Osteoblast (primary cell): Measurements from ENCODE around the gene EPYC. TPM values are rescaled to one million over a fixed set of nuclear protein-coding genes. Genes with fewer than 3 reads are reported as not detected.

ENCODE experiments used
- DNase-seq: peaks from one replicate; pipeline ENCODE4 v3.0.0; 2011; ENCODE audit warnings: low spot score, mixed read lengths; ENCODE audit not compliant: insufficient read length; ENCODE audit errors: missing footprints
- H2AFZ ChIP-seq: 2 replicates; pipeline ENCODE4 v1.6.0; 2011; ENCODE audit warnings: mild to moderate bottlenecking, low read length
- H3K27ac ChIP-seq: 2 replicates; pipeline ENCODE4 v1.5.1; 2011; ENCODE audit warnings: mild to moderate bottlenecking, low read depth, low read length, moderate library complexity
- H3K27me3 ChIP-seq: 2 replicates; pipeline ENCODE4 v1.6.0; 2012; ENCODE audit warnings: mild to moderate bottlenecking, control low read depth, inconsistent platforms, low read length, moderate library complexity; ENCODE audit not compliant: insufficient read depth
- H3K36me3 ChIP-seq: 2 replicates; pipeline ENCODE4 v1.5.1; 2011; ENCODE audit warnings: mild to moderate bottlenecking, low read length, control low read depth, moderate library complexity; ENCODE audit not compliant: insufficient read depth
- H3K4me1 ChIP-seq: 2 replicates; pipeline ENCODE4 v1.5.1; 2011; ENCODE audit warnings: mild to moderate bottlenecking, low read length, control low read depth, moderate library complexity; ENCODE audit not compliant: insufficient read depth
- H3K4me2 ChIP-seq: 2 replicates; pipeline ENCODE4 v1.6.0; 2011; ENCODE audit warnings: mild to moderate bottlenecking, low read length; ENCODE audit not compliant: insufficient read depth
- H3K4me3 ChIP-seq: fragments of 200-600 bp; sonication (generic); 3 replicates; pipeline ENCODE4 v1.5.1; 2012; ENCODE audit warnings: mild to moderate bottlenecking, low read length, inconsistent platforms; ENCODE audit not compliant: insufficient read depth
- H3K79me2 ChIP-seq: 2 replicates; pipeline ENCODE4 v1.6.0; 2012; ENCODE audit warnings: mild to moderate bottlenecking, low read length, control low read depth, inconsistent platforms; ENCODE audit not compliant: insufficient read depth
- H3K9me3 ChIP-seq: 2 replicates; pipeline ENCODE4 v1.5.1; 2011; ENCODE audit warnings: low read depth, low read length, control low read depth
- H4K20me1 ChIP-seq: 2 replicates; pipeline ENCODE4 v1.6.0; 2012; ENCODE audit warnings: mild to moderate bottlenecking, low read length, control low read depth; ENCODE audit not compliant: insufficient read depth
- total RNA-seq: library from RNA; depleted of rRNA; stranded (reverse); fragments of >200 nt; gene quantifications from 2 replicates; pipeline ENCODE4 v1.2.3, GENCODE V29; 2012
- TF ChIP-seq, protein P1 (sequence below): IDR thresholded peaks from 2 replicates; pipeline ENCODE4 v1.5.1; 2011; ENCODE audit warnings: mild to moderate bottlenecking, low read depth, low read length, moderate library complexity; ENCODE audit errors: extremely low read depth

The EPYC gene
- total RNA-seq, 1 donor = 1.8 TPM

DNA sequence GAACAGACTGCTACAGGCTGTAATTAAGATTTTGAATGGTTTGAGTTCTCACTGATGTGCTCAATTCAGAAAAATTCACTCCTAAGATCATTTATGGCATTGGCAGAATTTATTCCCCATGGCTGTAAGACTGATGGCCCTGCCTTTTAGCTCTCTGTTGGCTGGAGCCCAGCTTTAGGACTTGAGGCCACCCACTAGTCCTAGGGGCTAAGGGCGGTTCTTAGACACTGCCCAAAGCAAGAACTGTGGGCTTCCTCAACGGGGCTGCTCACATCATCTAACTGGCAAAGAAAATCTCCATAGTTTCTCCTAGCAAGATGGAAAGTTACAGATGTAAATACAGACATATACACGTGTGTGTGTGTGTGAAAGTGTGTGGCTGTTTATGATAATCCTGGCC lies 46.4 kb downstream of the EPYC start:
- TF ChIP-seq, protein P1, sequence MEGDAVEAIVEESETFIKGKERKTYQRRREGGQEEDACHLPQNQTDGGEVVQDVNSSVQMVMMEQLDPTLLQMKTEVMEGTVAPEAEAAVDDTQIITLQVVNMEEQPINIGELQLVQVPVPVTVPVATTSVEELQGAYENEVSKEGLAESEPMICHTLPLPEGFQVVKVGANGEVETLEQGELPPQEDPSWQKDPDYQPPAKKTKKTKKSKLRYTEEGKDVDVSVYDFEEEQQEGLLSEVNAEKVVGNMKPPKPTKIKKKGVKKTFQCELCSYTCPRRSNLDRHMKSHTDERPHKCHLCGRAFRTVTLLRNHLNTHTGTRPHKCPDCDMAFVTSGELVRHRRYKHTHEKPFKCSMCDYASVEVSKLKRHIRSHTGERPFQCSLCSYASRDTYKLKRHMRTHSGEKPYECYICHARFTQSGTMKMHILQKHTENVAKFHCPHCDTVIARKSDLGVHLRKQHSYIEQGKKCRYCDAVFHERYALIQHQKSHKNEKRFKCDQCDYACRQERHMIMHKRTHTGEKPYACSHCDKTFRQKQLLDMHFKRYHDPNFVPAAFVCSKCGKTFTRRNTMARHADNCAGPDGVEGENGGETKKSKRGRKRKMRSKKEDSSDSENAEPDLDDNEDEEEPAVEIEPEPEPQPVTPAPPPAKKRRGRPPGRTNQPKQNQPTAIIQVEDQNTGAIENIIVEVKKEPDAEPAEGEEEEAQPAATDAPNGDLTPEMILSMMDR = no peak
- Histone ChIP-seq H3K4me1 (no peaks in the 10 kb centered on the region), H3K27ac (no peak overlapping the region), H3K4me2 (no peak overlapping the region), H3K4me3 (no peak overlapping the region), H3K79me2 (no peaks in the 10 kb centered on the region), H3K9me3 (no peaks in the 10 kb centered on the region), H4K20me1 (no peaks in the 10 kb centered on the region), H3K36me3 (no peaks in the 10 kb centered on the region), H3K27me3 (no peaks in the 10 kb centered on the region), H2AFZ (peak overlapping the region; percentile 70)
- DNase-seq = no peak

DNA sequence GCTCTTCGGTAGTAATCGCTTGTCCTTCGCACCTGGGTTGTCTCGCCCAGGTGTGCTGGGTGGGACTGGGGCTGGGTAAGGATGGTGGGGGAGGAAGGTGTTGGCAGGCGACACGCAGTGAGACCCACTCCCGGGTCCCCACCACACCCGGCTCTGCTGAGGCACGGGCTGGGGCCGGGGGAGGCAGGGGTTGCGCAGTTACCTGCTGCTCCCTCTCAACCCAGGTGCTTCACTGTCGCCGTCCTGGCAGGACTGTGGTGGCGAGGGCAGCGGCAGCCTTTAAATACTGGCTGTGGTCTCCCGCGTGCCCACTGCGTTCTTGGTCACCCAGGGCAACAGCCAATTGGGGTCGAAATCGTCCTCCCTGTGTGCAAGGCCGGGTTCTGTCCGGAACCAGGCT lies 49.9 kb downstream of the EPYC start, which contains the start of gene CCER1:
TSS of gene CCER1 (minus strand) at position 256 of the 400 bp plus-strand sequence. CDS start 434 bp downstream, outside the sequence.
- H3K27me3 ChIP-seq = no peaks in the 10 kb centered on the region
- H3K27ac ChIP-seq = no peak within 1 kb of the TSS
- no peaks in the 10 kb centered on the region for H4K20me1 ChIP-seq
- H3K9me3 ChIP-seq = no peaks in the 10 kb centered on the region
- DNase-seq = no peak
- no peaks in the 10 kb centered on the region for H3K4me1 ChIP-seq
- H3K79me2 ChIP-seq = no peaks in the 10 kb centered on the region
- H2AFZ ChIP-seq = no peak within 1 kb of the TSS
- H3K36me3 ChIP-seq = no peaks in the 10 kb centered on the region
- no peak within 1 kb of the TSS for H3K4me2 ChIP-seq
- H3K4me3 ChIP-seq = no peak within 1 kb of the TSS
- TF ChIP-seq, protein P1 = no peak

DNA sequence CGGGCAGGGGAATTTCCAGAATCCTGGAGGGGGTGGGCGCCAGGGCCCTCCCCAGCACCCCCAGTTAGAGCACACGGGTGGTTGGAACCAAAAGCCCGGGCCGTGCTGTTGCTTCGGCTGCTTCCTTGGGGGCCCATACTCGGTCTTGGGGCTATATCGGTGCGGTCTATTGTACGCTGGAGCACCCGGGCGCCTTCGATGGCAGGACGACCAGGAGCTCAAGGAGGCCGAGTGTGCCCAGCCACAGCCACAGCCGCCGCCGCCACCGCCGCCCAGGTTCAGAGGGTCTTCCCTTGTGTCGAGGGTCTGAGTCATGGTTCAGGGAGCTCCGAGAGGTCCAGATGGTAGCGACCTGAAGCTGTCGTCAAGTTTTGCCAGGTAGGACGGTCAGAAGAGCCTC lies 50.3 kb downstream of the EPYC start:
- H3K27ac ChIP-seq = no peak overlapping the region
- H3K4me1 ChIP-seq = no peaks in the 10 kb centered on the region
- no peaks in the 10 kb centered on the region for H3K36me3 ChIP-seq
- no peaks in the 10 kb centered on the region for H3K27me3 ChIP-seq
- H4K20me1 ChIP-seq = no peaks in the 10 kb centered on the region
- no peak overlapping the region for H2AFZ ChIP-seq
- no peaks in the 10 kb centered on the region for H3K79me2 ChIP-seq
- TF ChIP-seq, protein P1 = no peak
- H3K4me3 ChIP-seq = no peak overlapping the region
- DNase-seq = peak; percentile 27
- no peaks in the 10 kb centered on the region for H3K9me3 ChIP-seq
- no peak overlapping the region for H3K4me2 ChIP-seq

DNA sequence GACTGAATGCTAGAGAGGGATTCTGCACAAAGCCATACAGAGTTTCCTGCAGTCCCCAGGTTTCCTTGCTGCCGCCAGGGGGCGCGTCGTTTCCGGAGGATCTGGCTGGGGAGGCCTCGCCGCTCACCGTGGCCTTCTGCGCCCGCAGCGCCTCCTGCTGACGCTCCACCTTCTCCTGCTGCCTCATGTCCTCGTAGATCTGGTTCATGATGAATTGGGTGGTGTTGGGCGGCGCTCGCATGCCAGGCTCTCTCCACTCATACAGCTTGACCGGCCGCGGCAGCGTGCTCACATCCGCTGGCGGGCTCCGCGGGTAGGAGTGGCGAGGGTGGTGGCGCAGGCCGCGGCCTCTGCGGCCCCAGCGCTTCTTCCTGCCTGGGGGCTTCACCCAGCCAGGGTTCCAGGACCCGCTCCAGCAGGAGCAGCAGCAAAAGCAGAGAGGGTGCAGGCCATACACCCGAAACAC lies 50.8 kb downstream of the EPYC start:
- Histone ChIP-seq H4K20me1 (no peaks in the 10 kb centered on the region), H2AFZ (no peak overlapping the region), H3K4me3 (no peak overlapping the region), H3K27me3 (no peaks in the 10 kb centered on the region), H3K79me2 (no peaks in the 10 kb centered on the region), H3K4me1 (no peaks in the 10 kb centered on the region), H3K36me3 (no peaks in the 10 kb centered on the region), H3K4me2 (no peak overlapping the region), H3K27ac (no peak overlapping the region), H3K9me3 (no peaks in the 10 kb centered on the region)
- TF ChIP-seq, protein P1 = peak; percentile 20
- peak; percentile 50 for DNase-seq
